Hepatocyte (in vitro differentiated cells): ENCODE data around the gene KIF20A.

Experiments used
- EZH2 ChIP-seq: fragments of 200-600 bp; sonication (generic); IDR thresholded peaks from 2 replicates; pipeline ENCODE4 v1.6.1; 2016; ENCODE audit warnings: antibody characterized with exemption, mild to moderate bottlenecking, borderline replicate concordance
- EZH2phosphoT487 ChIP-seq: fragments of 200-600 bp; sonication (generic); IDR thresholded peaks from one replicate; pipeline ENCODE4 v1.6.1; 2018; ENCODE audit warnings: antibody characterized with exemption, mild to moderate bottlenecking, low read depth, moderate library complexity; ENCODE audit not compliant: unreplicated experiment, severe bottlenecking
- TF ChIP-seq, protein P1 (sequence below): fragments of 200-600 bp; sonication (generic); IDR thresholded peaks from 2 replicates; pipeline ENCODE4 v1.5.1; 2016; ENCODE audit warnings: antibody characterized with exemption, mild to moderate bottlenecking; ENCODE audit not compliant: poor library complexity

DNA sequence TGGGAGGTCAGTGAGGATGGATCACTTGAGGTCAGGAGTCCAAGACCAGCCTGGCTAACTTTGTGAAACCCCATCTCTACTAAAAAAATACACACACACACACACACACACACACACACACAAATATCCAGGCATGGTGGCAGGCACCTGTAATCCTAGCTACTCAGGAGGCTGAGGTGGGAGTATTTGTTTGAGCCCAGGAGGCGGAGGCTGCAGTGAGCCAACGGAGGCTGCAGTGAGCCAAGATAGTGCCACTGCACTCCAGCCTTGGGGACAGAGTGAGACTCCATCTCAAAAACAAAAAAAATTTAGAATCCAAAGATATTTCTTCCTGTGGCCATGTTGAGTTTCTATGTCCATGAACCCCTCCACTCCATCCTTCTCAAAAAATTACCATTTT is 55.7 kb downstream of the KIF20A start:
- TF ChIP-seq, protein P1, sequence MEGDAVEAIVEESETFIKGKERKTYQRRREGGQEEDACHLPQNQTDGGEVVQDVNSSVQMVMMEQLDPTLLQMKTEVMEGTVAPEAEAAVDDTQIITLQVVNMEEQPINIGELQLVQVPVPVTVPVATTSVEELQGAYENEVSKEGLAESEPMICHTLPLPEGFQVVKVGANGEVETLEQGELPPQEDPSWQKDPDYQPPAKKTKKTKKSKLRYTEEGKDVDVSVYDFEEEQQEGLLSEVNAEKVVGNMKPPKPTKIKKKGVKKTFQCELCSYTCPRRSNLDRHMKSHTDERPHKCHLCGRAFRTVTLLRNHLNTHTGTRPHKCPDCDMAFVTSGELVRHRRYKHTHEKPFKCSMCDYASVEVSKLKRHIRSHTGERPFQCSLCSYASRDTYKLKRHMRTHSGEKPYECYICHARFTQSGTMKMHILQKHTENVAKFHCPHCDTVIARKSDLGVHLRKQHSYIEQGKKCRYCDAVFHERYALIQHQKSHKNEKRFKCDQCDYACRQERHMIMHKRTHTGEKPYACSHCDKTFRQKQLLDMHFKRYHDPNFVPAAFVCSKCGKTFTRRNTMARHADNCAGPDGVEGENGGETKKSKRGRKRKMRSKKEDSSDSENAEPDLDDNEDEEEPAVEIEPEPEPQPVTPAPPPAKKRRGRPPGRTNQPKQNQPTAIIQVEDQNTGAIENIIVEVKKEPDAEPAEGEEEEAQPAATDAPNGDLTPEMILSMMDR, result no peak
- TF ChIP-seq EZH2 (no peak), EZH2phosphoT487 (no peak)
